Measurements from ENCODE around the gene RRM2.

Gene RRM2

DNA sequence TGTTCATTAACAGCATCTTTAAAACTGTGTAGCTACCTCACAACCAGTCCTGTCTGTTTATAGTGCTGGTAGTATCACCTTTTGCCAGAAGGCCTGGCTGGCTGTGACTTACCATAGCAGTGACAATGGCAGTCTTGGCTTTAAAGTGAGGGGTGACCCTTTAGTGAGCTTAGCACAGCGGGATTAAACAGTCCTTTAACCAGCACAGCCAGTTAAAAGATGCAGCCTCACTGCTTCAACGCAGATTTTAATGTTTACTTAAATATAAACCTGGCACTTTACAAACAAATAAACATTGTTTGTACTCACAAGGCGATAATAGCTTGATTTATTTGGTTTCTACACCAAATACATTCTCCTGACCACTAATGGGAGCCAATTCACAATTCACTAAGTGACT, 7.0 kb downstream of the RRM2 start:
- DNase-seq (ENCODE audit: low read depth) = peak; percentile 34
- TF ChIP-seq, protein P1, sequence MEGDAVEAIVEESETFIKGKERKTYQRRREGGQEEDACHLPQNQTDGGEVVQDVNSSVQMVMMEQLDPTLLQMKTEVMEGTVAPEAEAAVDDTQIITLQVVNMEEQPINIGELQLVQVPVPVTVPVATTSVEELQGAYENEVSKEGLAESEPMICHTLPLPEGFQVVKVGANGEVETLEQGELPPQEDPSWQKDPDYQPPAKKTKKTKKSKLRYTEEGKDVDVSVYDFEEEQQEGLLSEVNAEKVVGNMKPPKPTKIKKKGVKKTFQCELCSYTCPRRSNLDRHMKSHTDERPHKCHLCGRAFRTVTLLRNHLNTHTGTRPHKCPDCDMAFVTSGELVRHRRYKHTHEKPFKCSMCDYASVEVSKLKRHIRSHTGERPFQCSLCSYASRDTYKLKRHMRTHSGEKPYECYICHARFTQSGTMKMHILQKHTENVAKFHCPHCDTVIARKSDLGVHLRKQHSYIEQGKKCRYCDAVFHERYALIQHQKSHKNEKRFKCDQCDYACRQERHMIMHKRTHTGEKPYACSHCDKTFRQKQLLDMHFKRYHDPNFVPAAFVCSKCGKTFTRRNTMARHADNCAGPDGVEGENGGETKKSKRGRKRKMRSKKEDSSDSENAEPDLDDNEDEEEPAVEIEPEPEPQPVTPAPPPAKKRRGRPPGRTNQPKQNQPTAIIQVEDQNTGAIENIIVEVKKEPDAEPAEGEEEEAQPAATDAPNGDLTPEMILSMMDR (IDR thresholded peaks at IDR 0.05; ENCODE audit: control insufficient read depth, extremely low read depth, insufficient read depth) = no peak
- no peak overlapping the region for H3K4me3 ChIP-seq (ENCODE audit: low read depth, low read length)

DNA sequence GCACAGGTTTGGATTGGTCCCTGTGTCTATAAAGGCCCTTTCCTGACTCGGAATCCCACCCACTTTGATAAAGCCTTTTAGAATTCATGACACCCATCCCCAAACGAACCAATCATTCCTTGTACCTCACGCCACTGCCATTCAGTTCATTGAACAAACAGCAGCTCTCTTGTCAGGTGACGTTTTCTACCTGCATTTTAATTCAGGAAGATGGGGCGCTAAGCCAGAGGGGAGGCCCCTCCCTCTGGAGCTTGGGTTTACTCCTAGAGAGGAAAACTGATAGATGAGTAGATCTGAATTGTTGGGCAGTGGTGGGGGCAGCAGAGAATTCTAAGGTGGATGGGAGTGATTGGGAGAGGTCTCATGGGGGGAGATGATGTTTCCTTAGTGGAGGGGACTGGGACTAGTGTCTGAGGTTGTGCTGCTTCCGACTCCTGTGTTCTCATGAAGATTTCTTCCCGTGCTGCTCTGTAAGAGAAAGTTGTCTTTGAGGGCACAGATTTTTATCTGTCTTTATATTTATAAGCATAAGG, 9.6 kb downstream of the RRM2 start:
- TF ChIP-seq, protein P1 (IDR thresholded peaks at IDR 0.05; ENCODE audit: control insufficient read depth, extremely low read depth, insufficient read depth) = no peak
- no peak overlapping the region for H3K4me3 ChIP-seq (ENCODE audit: low read depth, low read length)
- DNase-seq (ENCODE audit: low read depth) = no peak

DNA sequence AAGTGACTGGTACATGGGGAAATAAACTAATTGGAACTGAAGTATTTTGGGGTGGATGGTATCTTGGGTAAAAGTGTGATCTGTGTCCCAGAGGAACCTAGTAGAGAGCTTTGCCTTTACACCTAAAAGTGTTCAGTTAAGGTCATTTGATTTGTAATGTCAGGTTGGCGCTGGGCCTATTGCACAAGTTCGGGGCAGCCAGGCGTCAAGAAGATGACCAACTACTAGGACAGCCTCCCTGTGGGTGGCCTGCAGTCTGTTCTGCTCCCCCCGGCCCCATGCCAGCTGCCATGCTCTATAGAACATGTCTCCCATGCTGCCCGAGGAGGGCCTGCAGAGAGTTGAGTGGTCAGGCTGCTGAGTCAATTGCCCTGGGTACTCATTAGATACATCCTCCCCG, 10.1 kb downstream of the RRM2 start:
- TF ChIP-seq, protein P1 (IDR thresholded peaks at IDR 0.05; ENCODE audit: control insufficient read depth, extremely low read depth, insufficient read depth) = no peak
- H3K4me3 ChIP-seq (ENCODE audit: low read depth, low read length) = no peak overlapping the region
- no peak for DNase-seq (ENCODE audit: low read depth)

DNA sequence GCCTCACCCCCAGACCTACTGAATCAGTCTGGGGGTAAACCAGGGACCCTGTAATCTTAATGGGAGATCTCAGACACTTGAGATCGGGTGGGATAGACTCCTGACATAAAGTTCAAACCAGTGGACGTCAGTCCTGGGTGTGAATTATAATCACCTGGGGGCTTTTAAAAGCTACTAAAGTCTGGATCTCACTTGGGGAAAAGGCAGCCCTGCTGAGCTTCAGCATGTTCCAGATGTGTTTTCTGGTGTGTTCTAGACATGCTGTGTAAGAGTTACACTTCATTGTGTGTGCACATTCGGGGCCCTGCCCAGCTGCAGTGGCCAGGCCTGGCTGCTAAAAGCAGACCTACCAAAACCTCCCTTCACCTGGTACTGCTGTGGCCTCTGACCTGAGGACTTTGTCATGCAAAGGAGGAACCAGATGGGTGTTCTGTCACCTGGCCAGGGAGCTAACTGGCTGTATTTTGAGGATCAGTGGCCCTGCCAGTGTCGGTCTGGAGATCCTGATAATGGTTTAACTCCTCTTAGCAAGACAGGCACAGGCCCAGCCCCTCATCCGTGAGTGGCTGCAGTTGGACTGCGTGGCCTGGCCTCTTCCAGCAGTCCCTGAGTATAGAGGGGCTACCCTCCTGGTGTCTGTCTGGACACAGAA, 10.6 kb downstream of the RRM2 start:
- TF ChIP-seq, protein P1 (IDR thresholded peaks at IDR 0.05; ENCODE audit: control insufficient read depth, extremely low read depth, insufficient read depth) = no peak
- H3K4me3 ChIP-seq (ENCODE audit: low read depth, low read length) = no peak overlapping the region
- DNase-seq (ENCODE audit: low read depth) = no peak

DNA sequence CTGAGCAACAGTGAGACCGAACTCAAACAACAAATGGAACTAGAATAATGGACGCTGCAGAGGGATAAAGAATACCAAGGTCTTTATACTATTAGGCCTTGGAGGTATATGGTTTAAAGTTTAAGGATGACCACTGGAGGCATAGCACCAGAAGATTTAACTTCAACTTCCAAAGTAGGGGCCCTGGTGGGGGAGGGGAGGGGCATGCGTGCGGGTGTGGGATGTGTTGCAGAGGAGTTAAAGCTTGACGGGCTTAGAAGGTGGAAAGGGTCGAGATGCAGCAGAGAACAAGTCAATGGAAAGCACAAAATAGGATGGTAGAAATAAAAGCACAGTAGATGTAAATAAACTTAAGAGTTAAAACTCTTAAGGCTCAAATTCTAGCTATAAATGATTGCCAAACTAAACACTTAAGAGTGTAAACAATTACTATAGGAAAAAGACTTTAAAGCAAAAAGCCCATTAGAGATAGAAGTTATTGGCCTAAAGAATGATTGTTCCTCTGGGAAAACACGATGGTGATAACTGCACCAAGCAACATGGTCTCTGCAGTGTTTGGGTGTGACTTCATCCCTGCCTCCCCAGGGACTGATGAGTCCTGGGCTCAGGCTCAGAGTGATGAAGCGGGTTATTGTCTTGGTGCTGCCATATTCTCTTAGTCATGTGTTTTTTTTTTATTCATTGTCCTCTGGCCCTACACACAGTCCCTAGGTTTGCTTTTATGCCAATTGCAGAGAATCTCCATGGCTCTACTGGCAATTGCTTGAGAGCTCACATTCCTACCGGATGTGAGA, 13.0 kb downstream of the RRM2 start:
- TF ChIP-seq, protein P1 (IDR thresholded peaks at IDR 0.05; ENCODE audit: control insufficient read depth, extremely low read depth, insufficient read depth) = no peak
- DNase-seq (ENCODE audit: low read depth) = no peak
- H3K4me3 ChIP-seq (ENCODE audit: low read depth, low read length) = no peak overlapping the region

DNA sequence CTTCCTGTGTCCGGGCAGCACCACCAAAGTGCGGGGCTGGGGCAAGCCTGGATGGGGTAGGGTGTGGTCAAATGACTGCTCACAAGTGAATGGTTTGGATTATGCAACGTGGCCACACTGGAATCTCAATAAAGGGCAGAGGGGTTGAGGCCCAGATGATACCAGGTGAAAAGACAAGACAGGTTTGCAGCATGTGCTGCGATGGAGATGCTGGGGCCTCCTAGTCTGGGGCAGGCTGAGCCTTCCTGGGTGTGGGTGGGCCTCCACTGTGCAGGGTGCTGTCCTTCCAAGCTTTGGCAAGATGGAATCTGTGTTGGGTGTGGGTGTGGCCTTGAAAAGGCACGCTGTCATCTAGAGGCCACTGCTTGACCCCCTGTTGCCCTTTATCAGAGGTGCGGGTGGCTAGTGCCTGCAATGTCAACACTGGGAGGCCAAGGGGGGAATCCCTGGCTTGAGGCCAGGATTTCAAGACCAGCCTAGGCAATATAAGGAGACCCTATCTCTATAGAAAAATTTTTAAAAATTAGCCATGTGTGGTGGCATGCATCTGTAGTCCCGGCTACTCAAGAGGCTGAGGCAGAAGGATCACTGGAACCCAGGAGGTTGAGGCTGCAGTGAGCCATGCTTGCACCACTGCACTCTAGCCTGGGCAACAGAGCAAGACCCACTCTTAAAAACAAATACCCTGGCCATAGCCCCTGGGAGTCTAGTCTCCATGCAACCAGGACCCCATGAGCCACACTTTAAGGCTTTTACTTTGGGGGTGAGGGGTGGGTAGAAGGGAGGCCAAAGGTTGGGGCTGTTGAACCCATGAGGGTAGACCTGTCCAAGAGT, 13.8 kb downstream of the RRM2 start:
- TF ChIP-seq, protein P1 (IDR thresholded peaks at IDR 0.05; ENCODE audit: control insufficient read depth, extremely low read depth, insufficient read depth) = no peak
- no peak for DNase-seq (ENCODE audit: low read depth)
- no peak overlapping the region for H3K4me3 ChIP-seq (ENCODE audit: low read depth, low read length)
